GM15510 (cell line): ENCODE results near the gene NPSR1.

ENCODE experiments used
- POLR2A ChIP-seq: IDR thresholded peaks from 3 replicates; pipeline ENCODE4 v1.6.1; 2011; ENCODE audit warnings: borderline replicate concordance; ENCODE audit not compliant: insufficient read length; ENCODE audit errors: extremely low read depth

Gene NPSR1

GRCh38 chr7:34657632-34658268 lies at the start of gene NPSR1:
NPSR1 (plus strand) TSS chr7:34658218; CDS start chr7:34658413, 195 bp downstream.
- TF ChIP-seq POLR2A: no peak

GRCh38 chr7:34612661-34613060 lies 45.4 kb upstream of the NPSR1 start:
- no peak for TF ChIP-seq POLR2A

- TF ChIP-seq POLR2A: no peak
Observed at GRCh38 chr7:34620425-34620824, 37.6 kb upstream of the NPSR1 start.

- TF ChIP-seq POLR2A: no peak
Observed at GRCh38 chr7:34622182-34622581, 35.8 kb upstream of the NPSR1 start.

- no peak for TF ChIP-seq POLR2A
Observed at GRCh38 chr7:34622771-34623250, 35.2 kb upstream of the NPSR1 start.

GRCh38 chr7:34652809-34653208 lies 5.2 kb upstream of the NPSR1 start:
- no peak for TF ChIP-seq POLR2A

GRCh38 chr7:34653787-34654186 lies 4.2 kb upstream of the NPSR1 start:
- no peak for TF ChIP-seq POLR2A

GRCh38 chr7:34655384-34655783 lies 2.6 kb upstream of the NPSR1 start:
- no peak for TF ChIP-seq POLR2A

- TF ChIP-seq POLR2A: no peak
Observed at GRCh38 chr7:34656041-34656440, 2.0 kb upstream of the NPSR1 start.

- no peak for TF ChIP-seq POLR2A
Observed at GRCh38 chr7:34659472-34660075, 1.6 kb downstream of the NPSR1 start.

GRCh38 chr7:34662058-34662708 lies 4.2 kb downstream of the NPSR1 start:
- TF ChIP-seq POLR2A: no peak

- no peak for TF ChIP-seq POLR2A
Observed at GRCh38 chr7:34664755-34665154, 6.7 kb downstream of the NPSR1 start.

- TF ChIP-seq POLR2A: no peak
Observed at GRCh38 chr7:34672430-34672829, 14.4 kb downstream of the NPSR1 start.

- no peak for TF ChIP-seq POLR2A
Observed at GRCh38 chr7:34673066-34673465, 15.0 kb downstream of the NPSR1 start.

GRCh38 chr7:34675749-34676374 lies 17.8 kb downstream of the NPSR1 start:
- no peak for TF ChIP-seq POLR2A
